Cardiac muscle cell (in vitro differentiated cells and primary cell): ENCODE measurements around the gene DUSP7. TPM values are rescaled to one million over a fixed set of nuclear protein-coding genes. Genes with fewer than 3 reads are reported as not detected.
A peak's percentile ranks its signal among the peaks of the same experiment; 100 is the strongest.

ENCODE experiments used
- DNase-seq, 2 donors: peaks; one replicate each; pipeline versions ENCODE4 v3.0.0 to v3.0.0-alpha.2; 2010 to 2017; ENCODE audit warnings: low read depth in 1 of 2, low spot score in 1 of 2
- H3K27ac ChIP-seq: fragments of 200-600 bp; sonication (generic); 2 replicates; pipeline ENCODE4 v1.5.1; 2016
- H3K27me3 ChIP-seq: fragments of 200-600 bp; sonication (generic); 2 replicates; pipeline ENCODE4 v1.6.0; 2016; ENCODE audit warnings: control low read depth
- H3K36me3 ChIP-seq: fragments of 200-600 bp; sonication (generic); 2 replicates; pipeline ENCODE4 v1.5.1; 2016; ENCODE audit warnings: control low read depth
- H3K4me1 ChIP-seq: fragments of 200-600 bp; sonication (generic); 2 replicates; pipeline ENCODE4 v1.8.1; 2017; ENCODE audit warnings: low read depth, mild to moderate bottlenecking, mixed run types
- H3K4me3 ChIP-seq: fragments of 200-600 bp; sonication (generic); 2 replicates; pipeline ENCODE4 v1.5.1; 2016; ENCODE audit warnings: mild to moderate bottlenecking
- H3K9me3 ChIP-seq: fragments of 200-600 bp; sonication (generic); 2 replicates; pipeline ENCODE4 v1.5.1; 2017; ENCODE audit warnings: low read depth, mild to moderate bottlenecking, control low read depth
- polyA plus RNA-seq: library from polyadenylated mRNA; unstranded; fragments of >200 nt; fragmentation: Nextera tagmentation; extraction: Ambion mirVana; gene quantifications from 2 replicates; pipeline ENCODE4 v1.2.1, GENCODE V29; 2016
- total RNA-seq: library from RNA; depleted of rRNA; stranded (reverse); fragments of >200 nt; gene quantifications from 2 replicates; pipeline ENCODE4 v1.2.3, GENCODE V29; 2016
- TF ChIP-seq, protein P1 (sequence below): IDR thresholded peaks from 2 replicates; pipeline ENCODE4 v1.5.1; 2012; ENCODE audit warnings: low read depth, mild to moderate bottlenecking, low read length

Gene DUSP7
- total and polyA plus RNA-seq, 2 experiments from 2014 or later: 7.1 to 39.5 TPM

DNA sequence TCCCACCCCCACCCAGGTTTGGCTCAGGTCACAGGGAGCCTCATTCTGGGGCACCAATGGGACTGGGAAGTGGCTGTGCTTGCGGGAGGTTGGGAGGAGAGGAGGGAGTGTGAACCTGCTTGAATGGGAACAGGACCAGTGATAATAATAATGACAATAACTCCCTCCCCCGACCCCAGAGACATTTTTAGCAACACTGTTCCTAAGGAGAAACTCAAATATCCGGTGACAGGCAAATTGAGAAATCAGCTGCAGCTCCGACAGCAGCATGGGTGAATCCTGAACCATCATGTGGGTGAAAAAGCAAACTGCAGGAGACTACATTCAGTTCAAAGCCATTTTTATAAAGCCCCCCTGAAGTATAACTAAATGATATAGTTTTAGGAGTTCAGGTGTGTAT, 49.1 kb downstream of the DUSP7 start:
- TF ChIP-seq, protein P1, sequence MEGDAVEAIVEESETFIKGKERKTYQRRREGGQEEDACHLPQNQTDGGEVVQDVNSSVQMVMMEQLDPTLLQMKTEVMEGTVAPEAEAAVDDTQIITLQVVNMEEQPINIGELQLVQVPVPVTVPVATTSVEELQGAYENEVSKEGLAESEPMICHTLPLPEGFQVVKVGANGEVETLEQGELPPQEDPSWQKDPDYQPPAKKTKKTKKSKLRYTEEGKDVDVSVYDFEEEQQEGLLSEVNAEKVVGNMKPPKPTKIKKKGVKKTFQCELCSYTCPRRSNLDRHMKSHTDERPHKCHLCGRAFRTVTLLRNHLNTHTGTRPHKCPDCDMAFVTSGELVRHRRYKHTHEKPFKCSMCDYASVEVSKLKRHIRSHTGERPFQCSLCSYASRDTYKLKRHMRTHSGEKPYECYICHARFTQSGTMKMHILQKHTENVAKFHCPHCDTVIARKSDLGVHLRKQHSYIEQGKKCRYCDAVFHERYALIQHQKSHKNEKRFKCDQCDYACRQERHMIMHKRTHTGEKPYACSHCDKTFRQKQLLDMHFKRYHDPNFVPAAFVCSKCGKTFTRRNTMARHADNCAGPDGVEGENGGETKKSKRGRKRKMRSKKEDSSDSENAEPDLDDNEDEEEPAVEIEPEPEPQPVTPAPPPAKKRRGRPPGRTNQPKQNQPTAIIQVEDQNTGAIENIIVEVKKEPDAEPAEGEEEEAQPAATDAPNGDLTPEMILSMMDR: no peak
- Histone ChIP-seq H3K4me1 (peaks cover 35% of the 10 kb centered on the region), H3K27ac (peak overlapping the region; percentile 91), H3K27me3 (no peaks in the 10 kb centered on the region), H3K9me3 (no peaks in the 10 kb centered on the region), H3K4me3 (no peak overlapping the region), H3K36me3 (no peaks in the 10 kb centered on the region)
- no peak for DNase-seq

DNA sequence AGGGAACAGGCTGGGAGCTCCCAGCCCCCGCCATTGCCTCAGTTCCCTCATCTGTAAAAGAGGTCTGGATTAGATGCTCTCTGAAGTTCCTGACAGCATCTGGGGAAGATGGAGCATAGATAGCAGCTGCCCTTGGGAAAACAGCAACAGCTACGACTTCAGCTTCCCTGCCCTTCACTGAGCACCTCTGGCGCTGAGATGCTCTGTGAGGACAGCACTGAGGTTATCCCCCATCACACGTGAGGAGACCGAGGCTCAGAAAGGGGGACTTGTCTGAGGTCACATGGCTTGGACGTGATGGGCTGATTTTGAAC, 49.6 kb downstream of the DUSP7 start:
- TF ChIP-seq, protein P1: no peak
- Histone ChIP-seq H3K27me3 (no peaks in the 10 kb centered on the region), H3K27ac (peak overlapping the region; percentile 91), H3K4me1 (peaks cover 35% of the 10 kb centered on the region), H3K9me3 (no peaks in the 10 kb centered on the region), H3K36me3 (no peaks in the 10 kb centered on the region), H3K4me3 (no peak overlapping the region)
- no peak for DNase-seq

DNA sequence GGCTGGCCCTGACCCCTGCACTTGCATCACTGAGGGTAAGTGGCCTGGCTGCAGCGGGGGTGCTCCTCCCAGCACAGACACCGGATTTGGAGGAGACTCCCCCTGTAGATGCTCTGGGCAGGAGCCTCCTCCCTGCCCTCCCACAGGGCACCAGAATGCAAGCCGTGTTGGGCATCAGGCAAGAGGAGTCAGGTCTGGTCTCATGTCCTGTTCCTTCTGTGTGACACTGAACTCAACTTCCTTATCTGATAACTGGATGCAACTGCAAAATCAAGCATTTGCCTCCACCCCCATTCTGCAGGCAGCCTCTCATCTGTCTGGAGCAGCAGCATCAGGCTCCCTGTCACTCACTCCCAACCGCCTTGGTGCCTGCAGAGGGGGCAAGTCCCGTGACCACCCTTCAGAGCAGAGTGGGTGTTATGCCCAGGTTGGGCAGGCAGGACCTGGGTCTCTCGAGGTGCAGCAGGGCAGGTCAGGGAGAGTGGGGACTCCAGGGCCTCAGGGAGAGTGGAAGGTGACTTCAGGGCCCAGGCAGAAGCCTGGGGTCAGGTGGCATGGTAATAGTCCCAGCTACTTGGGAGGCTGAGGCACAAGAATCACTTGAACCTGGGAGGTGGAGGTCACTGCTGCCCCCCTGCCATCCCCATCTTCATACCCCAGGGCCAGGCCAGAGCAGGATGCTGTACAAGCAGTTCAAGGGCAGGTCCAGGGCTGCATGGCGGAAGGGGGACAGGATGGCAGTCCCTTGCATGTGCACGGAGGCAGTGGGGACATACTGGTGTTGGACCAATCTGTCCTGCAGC, 50.2 kb downstream of the DUSP7 start:
- H3K4me1 ChIP-seq: peaks cover 35% of the 10 kb centered on the region
- no peak for DNase-seq
- H3K36me3 ChIP-seq: no peaks in the 10 kb centered on the region
- no peaks in the 10 kb centered on the region for H3K27me3 ChIP-seq
- H3K4me3 ChIP-seq: no peak overlapping the region
- TF ChIP-seq, protein P1: no peak
- H3K9me3 ChIP-seq: no peaks in the 10 kb centered on the region
- H3K27ac ChIP-seq: peak overlapping the region; percentile 91

DNA sequence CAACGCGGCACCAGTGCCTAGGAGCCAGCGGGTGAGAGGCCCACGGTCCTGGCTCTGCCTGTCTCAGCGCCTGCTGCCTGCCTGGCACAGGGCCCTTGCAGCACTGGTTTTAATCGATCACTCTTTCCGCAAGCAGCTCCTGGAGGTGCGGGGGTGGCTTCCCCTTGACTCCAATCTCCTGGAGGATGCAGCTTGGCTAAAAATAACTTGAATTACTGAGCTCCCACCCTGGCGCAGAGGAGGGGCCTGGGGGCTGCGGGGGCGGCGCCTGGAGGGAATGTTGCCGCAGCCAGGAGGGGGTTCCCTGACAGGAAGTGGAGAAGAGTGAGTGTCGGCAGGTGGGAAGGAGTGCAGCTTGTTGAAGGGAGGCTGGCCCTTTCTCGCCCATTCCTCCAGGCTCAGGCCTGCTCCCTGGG, 50.8 kb downstream of the DUSP7 start:
- TF ChIP-seq, protein P1: no peak
- DNase-seq: peak; percentile 65 to 91
- H3K4me3 ChIP-seq: no peak overlapping the region
- H3K4me1 ChIP-seq: peaks cover 35% of the 10 kb centered on the region
- H3K27me3 ChIP-seq: no peaks in the 10 kb centered on the region
- no peaks in the 10 kb centered on the region for H3K36me3 ChIP-seq
- peak overlapping the region; percentile 91 for H3K27ac ChIP-seq
- no peaks in the 10 kb centered on the region for H3K9me3 ChIP-seq

DNA sequence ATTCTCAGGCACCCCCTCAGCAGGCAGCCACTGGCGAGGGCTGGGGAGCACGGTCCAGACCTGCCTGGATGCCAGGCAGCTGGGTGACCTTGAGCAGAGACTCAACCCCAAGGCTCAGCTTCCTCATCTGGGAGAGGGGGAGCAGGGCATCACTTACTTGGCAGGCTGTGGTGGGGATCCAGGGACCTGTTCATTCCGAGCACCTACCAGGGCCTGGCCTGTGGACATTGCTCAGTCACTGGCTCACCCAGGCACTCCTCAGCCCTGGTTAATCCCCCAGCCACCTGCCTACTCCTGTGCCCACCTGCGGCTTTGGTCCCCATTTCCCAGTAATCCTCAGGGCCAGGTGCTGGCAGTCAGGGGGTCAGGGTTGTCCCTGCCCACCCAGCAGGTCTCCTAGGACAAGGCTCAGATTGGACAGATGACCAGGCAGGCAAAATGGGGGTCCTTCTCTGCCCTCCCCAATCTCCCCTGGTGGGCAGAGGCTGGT, 51.4 kb downstream of the DUSP7 start:
- H3K27me3 ChIP-seq: no peaks in the 10 kb centered on the region
- no peak for DNase-seq
- no peaks in the 10 kb centered on the region for H3K9me3 ChIP-seq
- peak overlapping the region; percentile 91 for H3K27ac ChIP-seq
- TF ChIP-seq, protein P1: no peak
- peaks cover 35% of the 10 kb centered on the region for H3K4me1 ChIP-seq
- H3K36me3 ChIP-seq: no peaks in the 10 kb centered on the region
- no peak overlapping the region for H3K4me3 ChIP-seq
